ENCODE data around the gene ZFHX2. TPM values are rescaled to one million over a fixed set of nuclear protein-coding genes. Genes with fewer than 3 reads are reported as not detected.

The ZFHX2 gene
- total RNA-seq, 1 donor from 2014 or later = 0.74 TPM

DNA sequence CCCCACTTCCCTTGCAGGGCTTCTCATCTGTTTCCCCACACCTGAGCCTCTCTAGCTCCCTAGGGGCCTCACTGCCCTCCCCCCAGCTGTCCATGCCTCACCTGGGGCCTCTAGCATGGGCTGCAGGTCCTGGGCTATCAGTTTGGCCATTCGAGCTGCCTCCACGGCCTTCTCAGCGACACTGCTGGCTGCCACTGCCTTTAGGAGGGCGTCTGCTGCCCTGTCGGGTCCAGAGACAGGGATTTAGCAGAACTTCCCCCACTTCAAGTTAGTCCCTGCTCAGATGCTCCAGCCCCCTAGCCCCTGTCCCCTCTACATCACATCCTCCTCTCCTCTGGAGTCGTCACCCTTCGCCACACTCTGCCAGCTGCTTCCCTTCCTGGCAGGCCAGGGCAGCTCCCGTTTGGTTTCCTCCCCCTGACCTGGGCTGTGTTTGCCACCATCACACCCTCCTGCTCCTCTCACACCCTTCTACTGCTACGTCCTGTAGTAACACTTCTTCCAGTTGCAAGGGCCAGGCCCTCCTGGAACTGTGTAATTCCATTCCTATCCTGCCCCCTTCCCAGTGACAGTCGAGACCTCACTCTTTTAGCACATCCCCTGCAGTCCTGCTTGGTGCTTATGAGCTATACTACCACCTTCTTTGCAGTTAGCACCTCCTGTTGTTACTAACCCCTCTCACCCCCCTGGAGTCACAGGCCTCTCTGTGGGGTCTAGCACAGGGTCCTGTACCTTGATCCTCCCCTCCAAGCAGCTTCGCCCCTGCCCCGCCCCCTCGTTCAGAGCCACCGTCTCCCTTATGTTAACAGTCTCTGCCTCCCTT is 20.3 kb upstream of the ZFHX2 start:
- H3K36me3 ChIP-seq = no peaks in the 10 kb centered on the region
- no peak for DNase-seq (ENCODE audit: extremely low spot score in 2 of 2)
- intact Hi-C loops (cut with DNase I) = no loop called here
- H3K27me3 ChIP-seq = peaks cover 3% of the 10 kb centered on the region
- no peak overlapping the region for H3K27ac ChIP-seq
- no peaks in the 10 kb centered on the region for H3K9me3 ChIP-seq
- no peak overlapping the region for H3K4me3 ChIP-seq
- H3K4me1 ChIP-seq = peaks cover 23% of the 10 kb centered on the region
- no peak for TF ChIP-seq POLR2AphosphoS5 (IDR thresholded peaks at IDR 0.05; ENCODE audit: insufficient read depth in 1 of 2, low read depth in 1 of 2)
- TF ChIP-seq, protein P1, sequence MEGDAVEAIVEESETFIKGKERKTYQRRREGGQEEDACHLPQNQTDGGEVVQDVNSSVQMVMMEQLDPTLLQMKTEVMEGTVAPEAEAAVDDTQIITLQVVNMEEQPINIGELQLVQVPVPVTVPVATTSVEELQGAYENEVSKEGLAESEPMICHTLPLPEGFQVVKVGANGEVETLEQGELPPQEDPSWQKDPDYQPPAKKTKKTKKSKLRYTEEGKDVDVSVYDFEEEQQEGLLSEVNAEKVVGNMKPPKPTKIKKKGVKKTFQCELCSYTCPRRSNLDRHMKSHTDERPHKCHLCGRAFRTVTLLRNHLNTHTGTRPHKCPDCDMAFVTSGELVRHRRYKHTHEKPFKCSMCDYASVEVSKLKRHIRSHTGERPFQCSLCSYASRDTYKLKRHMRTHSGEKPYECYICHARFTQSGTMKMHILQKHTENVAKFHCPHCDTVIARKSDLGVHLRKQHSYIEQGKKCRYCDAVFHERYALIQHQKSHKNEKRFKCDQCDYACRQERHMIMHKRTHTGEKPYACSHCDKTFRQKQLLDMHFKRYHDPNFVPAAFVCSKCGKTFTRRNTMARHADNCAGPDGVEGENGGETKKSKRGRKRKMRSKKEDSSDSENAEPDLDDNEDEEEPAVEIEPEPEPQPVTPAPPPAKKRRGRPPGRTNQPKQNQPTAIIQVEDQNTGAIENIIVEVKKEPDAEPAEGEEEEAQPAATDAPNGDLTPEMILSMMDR (IDR thresholded peaks at IDR 0.05) = no peak
- no peak for TF ChIP-seq POLR2A (IDR thresholded peaks at IDR 0.05)

DNA sequence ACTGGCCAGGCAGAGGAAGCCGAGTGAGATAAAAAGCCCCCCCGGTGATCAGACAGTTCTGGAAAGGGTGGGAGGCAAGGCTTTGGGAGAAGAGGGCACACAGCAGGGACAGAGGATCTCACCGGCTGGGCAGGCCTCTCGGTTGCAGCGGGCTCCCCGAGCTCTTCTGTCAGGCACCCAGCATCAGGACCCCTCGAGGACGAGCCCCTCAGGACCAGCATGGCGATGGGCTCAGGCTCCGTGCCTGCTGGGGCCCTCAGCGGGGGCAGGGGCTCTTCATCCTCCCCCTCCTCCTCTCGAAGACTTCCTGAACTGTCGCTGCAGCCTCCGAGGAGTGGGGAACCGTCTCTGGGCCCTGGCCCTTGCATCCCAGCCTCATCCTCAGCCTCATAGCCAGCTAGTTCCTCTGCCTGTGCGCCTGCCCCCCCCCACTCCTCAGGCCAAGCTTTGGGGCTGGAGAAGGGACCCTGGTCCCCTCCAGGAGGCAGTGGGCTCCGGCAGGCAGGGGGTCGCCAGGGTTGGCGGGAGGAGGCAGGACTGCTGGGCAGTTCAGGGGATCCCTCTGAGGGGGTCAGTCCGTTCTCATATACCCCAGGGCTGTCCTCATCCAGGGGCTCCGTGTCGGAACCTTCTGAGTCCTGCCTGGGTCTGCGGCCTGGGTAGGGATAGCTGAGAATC is 19.4 kb upstream of the ZFHX2 start:
- H3K36me3 ChIP-seq = no peaks in the 10 kb centered on the region
- TF ChIP-seq, protein P1 (IDR thresholded peaks at IDR 0.05) = no peak
- TF ChIP-seq POLR2AphosphoS5 (IDR thresholded peaks at IDR 0.05; ENCODE audit: insufficient read depth in 1 of 2, low read depth in 1 of 2) (no peak), POLR2A (IDR thresholded peaks at IDR 0.05) (no peak)
- no peaks in the 10 kb centered on the region for H3K9me3 ChIP-seq
- H3K4me3 ChIP-seq = no peak overlapping the region
- no peaks in the 10 kb centered on the region for H3K27me3 ChIP-seq
- H3K27ac ChIP-seq = no peak overlapping the region
- intact Hi-C loops (cut with DNase I) = no loop called here
- peaks cover 23% of the 10 kb centered on the region for H3K4me1 ChIP-seq
- DNase-seq (ENCODE audit: extremely low spot score in 2 of 2) = no peak

DNA sequence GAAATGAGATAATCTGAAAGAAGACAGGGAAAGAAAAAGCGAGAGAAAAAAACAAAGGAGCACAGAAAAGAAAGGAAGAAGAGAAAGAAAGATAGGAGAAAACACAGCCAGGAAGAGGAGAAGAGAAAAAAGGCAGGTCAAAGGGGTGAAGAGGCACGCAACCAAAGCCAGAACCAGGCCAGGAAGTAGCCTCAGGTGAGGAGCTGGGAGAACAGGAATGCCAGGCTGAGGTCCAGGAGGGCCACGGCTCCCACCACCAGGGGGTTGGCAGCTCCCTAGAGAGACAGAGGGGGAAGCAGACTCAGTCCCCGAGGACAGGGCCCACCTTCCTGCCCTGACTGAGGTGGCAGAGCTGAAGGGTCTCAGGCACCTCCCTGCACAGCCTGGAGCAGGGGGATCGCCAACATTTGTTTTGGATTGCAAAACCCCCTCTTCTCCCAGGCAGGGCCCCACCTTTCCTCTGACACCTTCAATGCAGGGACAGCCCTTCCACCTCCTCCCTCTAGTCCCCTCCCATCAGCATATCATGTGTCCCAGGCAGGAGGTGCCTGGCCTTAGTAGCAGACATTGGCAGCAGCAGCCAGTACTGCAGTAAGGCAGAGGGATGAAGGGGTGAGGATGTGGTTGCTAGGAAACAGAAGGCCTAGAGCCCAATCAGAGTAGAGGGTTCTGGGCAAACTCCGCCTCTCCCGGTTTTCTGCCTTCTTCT is 18.0 kb upstream of the ZFHX2 start:
- no peak for DNase-seq (ENCODE audit: extremely low spot score in 2 of 2)
- intact Hi-C loops (cut with DNase I) = no loop called here

DNA sequence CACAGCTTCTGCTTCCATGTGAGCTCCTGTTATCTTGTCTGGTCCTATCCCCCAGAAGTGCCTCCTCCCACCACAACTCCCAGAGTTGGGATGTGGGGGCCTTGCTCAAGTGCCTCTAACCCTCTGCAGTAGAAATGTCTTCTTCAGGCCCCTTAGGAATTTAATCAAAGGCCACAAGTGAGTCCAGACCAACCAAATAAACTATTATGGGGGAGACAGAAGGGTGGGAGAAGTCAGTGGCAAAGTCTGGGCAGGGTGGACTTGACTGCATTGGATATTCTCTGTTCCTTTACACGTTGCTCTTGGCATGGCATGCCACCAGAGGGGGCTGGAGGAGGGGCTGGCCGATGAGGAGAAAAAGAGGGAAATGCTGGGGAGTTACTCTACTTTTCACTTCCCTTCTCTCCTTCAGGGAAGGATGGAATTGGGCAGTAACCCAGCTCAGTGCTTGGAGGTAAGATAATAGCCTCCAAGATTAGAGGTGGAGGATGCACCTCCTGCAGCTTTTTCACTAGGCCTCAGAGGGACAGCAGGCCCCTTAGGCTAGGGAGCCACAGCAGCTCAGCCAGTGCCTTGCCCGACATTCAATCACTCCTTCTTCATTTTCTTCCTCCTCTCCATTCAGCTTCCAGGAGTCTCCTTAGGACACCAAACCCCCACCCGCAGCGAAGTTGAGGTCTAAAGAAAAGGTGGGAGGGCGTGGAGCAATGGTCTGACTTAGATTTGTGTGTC is 17.2 kb upstream of the ZFHX2 start:
- no peak for DNase-seq (ENCODE audit: extremely low spot score in 2 of 2)
- TF ChIP-seq POLR2AphosphoS5 (IDR thresholded peaks at IDR 0.05; ENCODE audit: insufficient read depth in 1 of 2, low read depth in 1 of 2) (no peak), POLR2A (IDR thresholded peaks at IDR 0.05) (no peak)
- TF ChIP-seq, protein P1 (IDR thresholded peaks at IDR 0.05) = no peak
- Histone ChIP-seq H3K4me1 (peaks cover 23% of the 10 kb centered on the region), H3K27me3 (no peaks in the 10 kb centered on the region), H3K36me3 (peaks cover 0 to 2% of the 10 kb centered on the region in 2 donors), H3K9me3 (no peaks in the 10 kb centered on the region), H3K27ac (no peak overlapping the region), H3K4me3 (no peak overlapping the region)
- intact Hi-C loops (cut with DNase I) = no loop called here

More for the DNA sequence above, 18.0 kb upstream of the ZFHX2 start:
- H3K27ac ChIP-seq = no peak overlapping the region
- no peak overlapping the region for H3K4me3 ChIP-seq
- peaks cover 23% of the 10 kb centered on the region for H3K4me1 ChIP-seq
- H3K9me3 ChIP-seq = no peaks in the 10 kb centered on the region
- H3K27me3 ChIP-seq = no peaks in the 10 kb centered on the region
- TF ChIP-seq POLR2AphosphoS5 (IDR thresholded peaks at IDR 0.05; ENCODE audit: insufficient read depth in 1 of 2, low read depth in 1 of 2) = no peak
- TF ChIP-seq, protein P1 (IDR thresholded peaks at IDR 0.05) = no peak
- no peak for TF ChIP-seq POLR2A (IDR thresholded peaks at IDR 0.05)
- H3K36me3 ChIP-seq = no peaks in the 10 kb centered on the region

Data from vagina (tissue), 2 donors.